GM19463 (cell line): Measurements from ENCODE around the gene GPR108.
"Not testable (repeated sequence)": the region's sequence is repeated elsewhere in the genome, so short reads cannot be mapped to it uniquely, and the experiment has no call there.

Experiments
- ATAC-seq: cut with Tn5 transposase; IDR thresholded peaks from one replicate; pipeline ENCODE4 v1.9.1; 2021; ENCODE audit warnings: mild to moderate bottlenecking, moderate library complexity; ENCODE audit not compliant: unreplicated experiment

The GPR108 gene

GRCh38 chr19:6721138-6721474 is 16.3 kb downstream of the GPR108 start:
- no peak for ATAC-seq

GRCh38 chr19:6720369-6721137 is 16.8 kb downstream of the GPR108 start, which contains the start of gene C3:
Gene C3, minus strand, starts transcription at chr19:6720650. Its CDS starts 61 bp downstream, at chr19:6720589.
- no peak for ATAC-seq

- ATAC-seq: no peak
Observed at GRCh38 chr19:6719992-6720368, 17.4 kb downstream of the GPR108 start.

- no peak for ATAC-seq
Observed at GRCh38 chr19:6719540-6719861, 17.9 kb downstream of the GPR108 start.

GRCh38 chr19:6718741-6719539 is 18.4 kb downstream of the GPR108 start:
- ATAC-seq: no peak

- ATAC-seq: no peak
Observed at GRCh38 chr19:6718111-6718740, 19.2 kb downstream of the GPR108 start.

- ATAC-seq: no peak
Observed at GRCh38 chr19:6717441-6717971, 19.9 kb downstream of the GPR108 start.

GRCh38 chr19:6717036-6717435 is 20.3 kb downstream of the GPR108 start:
- ATAC-seq: no peak

- ATAC-seq: no peak
Observed at GRCh38 chr19:6716610-6716970, 20.8 kb downstream of the GPR108 start.

GRCh38 chr19:6714749-6715555 is 22.4 kb downstream of the GPR108 start:
- ATAC-seq: no peak

GRCh38 chr19:6713773-6714692 is 23.3 kb downstream of the GPR108 start:
- ATAC-seq: no peak

- ATAC-seq: no peak
Observed at GRCh38 chr19:6712692-6713670, 24.4 kb downstream of the GPR108 start.

GRCh38 chr19:6712231-6712630 is 25.1 kb downstream of the GPR108 start:
- no peak for ATAC-seq

GRCh38 chr19:6711605-6712004 is 25.8 kb downstream of the GPR108 start:
- no peak for ATAC-seq

GRCh38 chr19:6711078-6711361 is 26.4 kb downstream of the GPR108 start:
- ATAC-seq: no peak

- no peak for ATAC-seq
Observed at GRCh38 chr19:6710273-6711077, 26.9 kb downstream of the GPR108 start.

GRCh38 chr19:6709549-6709948 is 27.8 kb downstream of the GPR108 start:
- no peak for ATAC-seq

- ATAC-seq: not testable (repeated sequence)
Observed at GRCh38 chr19:6708913-6709312, 28.5 kb downstream of the GPR108 start.
